Stimulated activated naive CD4-positive, alpha-beta T cell treated with Interleukin-2 at 50 U/mL for 16 hours (primary cell): Measurements from ENCODE around the gene NFE2L1.
"Not testable (repeated sequence)": the region's sequence is repeated elsewhere in the genome, so short reads cannot be mapped to it uniquely, and the experiment has no call there.

Experiments used
- DNase-seq: peaks from one replicate; lab custom pipeline; 2025; lab: John Stamatoyannopoulos, UW

Gene NFE2L1, protein sequence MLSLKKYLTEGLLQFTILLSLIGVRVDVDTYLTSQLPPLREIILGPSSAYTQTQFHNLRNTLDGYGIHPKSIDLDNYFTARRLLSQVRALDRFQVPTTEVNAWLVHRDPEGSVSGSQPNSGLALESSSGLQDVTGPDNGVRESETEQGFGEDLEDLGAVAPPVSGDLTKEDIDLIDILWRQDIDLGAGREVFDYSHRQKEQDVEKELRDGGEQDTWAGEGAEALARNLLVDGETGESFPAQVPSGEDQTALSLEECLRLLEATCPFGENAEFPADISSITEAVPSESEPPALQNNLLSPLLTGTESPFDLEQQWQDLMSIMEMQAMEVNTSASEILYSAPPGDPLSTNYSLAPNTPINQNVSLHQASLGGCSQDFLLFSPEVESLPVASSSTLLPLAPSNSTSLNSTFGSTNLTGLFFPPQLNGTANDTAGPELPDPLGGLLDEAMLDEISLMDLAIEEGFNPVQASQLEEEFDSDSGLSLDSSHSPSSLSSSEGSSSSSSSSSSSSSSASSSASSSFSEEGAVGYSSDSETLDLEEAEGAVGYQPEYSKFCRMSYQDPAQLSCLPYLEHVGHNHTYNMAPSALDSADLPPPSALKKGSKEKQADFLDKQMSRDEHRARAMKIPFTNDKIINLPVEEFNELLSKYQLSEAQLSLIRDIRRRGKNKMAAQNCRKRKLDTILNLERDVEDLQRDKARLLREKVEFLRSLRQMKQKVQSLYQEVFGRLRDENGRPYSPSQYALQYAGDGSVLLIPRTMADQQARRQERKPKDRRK

DNA sequence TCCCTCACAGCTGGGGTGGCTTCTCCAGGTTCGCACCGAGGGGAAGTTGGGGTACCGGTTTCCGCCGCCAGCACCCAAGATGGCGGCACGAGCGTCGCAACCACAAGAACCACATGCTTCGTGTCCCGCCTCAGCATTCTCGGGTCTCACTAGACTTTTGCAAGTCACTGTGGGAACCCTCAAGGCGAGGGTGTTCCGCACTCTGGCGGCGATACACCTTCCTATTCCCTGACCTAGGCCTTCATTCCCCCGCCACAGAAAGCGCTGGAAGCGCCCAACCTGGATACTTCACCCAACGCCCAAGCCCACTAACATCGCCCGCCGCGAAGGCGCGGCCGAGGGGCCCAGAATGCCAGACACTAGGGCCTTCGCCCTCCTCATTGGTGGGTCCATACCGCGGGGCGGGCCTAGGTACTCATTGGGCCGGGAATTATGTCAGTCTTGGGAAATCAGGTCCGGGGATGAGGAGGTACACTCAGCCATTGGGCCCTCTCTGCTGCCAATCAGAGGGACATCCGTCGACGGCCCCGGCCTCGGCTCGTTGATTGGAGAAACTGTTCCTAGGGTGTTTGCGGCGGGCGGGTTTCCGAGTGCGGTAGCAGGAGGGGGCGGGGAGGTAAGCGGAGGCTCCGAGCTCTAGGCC lies at the start of gene NFE2L1:
Gene NFE2L1, plus strand, starts transcription at position 619 of the 643 bp plus-strand sequence. CDS start 2,760 bp downstream, outside the sequence.
- DNase-seq: peak; percentile 99

DNA sequence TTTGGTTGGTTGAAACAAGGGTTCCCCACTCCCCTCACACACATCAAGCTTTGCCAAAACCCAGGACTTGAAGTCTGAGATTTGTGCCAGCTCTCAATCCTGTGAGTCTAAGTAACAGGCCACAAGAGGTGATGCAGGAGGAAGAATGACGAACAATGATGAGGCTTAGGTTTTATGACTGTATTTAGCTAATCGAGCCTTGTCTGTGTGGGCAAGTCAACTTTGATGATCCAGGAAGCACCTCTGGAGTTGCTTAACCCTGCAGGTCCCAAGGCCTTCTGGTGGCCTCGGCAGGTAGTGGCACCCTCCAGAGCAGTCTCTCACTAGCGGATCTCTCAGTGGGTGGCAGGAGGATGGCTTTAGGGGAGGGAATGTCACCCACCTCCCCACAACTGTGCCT lies 48.6 kb upstream of the NFE2L1 start:
- no peak for DNase-seq

DNA sequence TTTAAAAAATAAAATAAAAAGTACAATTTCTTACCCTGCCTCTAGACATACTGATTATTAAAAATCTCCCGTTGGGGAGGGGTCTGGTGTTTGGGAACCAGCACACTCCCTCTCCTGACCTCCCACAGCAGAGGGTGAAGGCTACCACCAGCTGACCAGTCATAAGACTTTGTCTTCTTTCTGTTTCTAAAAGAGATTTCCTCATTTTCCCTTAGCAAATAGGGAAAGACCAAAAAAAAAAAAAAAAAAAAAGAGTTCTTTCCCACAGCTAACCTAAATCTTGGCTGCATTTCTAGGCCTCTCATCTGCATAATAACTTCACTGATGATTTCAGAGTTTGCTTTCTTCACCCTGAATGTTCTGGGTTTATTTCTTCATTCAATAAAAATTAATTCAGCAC lies 47.0 kb upstream of the NFE2L1 start:
- DNase-seq: no peak

DNA sequence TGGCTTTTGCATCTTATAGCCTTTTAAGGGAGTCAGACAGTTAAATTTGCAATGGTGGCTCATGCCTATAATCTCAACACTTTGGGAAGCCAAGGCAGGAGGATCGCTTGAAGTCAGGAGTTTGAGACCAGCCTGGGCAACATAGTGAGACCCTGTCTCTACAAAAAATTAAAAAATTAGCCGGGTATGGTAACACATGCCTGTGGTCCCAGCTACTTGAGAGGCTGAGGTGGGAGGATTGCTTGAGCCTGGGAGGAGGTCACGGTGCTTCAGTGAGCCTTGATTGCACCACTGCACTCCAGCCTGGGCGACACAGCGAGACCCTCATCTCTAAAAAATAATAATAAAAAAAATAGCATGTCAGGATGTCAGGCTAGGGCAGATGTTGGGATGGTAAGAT lies 46.5 kb upstream of the NFE2L1 start:
- not testable (repeated sequence) for DNase-seq

DNA sequence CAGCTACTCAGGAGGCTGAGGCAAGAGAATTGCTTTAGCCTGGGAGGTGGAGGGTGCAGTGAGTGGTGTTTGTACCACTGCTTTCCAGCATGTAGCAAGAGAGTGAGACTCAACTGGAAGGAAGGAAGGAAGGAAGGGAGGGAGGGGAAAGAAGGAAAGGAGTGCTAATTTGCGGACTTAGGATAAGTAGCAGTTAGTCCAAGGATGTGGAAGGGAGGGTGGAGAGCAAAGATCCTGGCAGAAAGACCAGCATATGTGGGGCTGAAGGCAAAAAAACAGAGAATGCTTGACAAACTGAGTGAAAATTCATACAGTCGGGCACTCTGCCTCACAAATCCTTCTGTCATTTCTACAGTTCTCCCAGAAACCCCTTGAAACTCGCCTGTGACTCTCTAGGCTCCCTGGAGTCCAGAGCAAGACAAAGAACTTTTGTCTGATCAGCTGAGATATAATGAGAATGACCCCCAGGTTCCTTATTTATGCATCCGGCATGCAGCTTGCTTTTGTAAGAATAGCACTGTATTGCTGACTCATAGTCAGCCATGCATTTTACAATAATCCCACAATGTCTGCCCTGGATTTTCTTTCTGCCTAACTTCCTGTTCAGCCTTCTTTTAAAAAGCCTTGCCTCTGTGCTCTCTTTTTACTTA lies 45.8 kb upstream of the NFE2L1 start:
- DNase-seq: no peak

DNA sequence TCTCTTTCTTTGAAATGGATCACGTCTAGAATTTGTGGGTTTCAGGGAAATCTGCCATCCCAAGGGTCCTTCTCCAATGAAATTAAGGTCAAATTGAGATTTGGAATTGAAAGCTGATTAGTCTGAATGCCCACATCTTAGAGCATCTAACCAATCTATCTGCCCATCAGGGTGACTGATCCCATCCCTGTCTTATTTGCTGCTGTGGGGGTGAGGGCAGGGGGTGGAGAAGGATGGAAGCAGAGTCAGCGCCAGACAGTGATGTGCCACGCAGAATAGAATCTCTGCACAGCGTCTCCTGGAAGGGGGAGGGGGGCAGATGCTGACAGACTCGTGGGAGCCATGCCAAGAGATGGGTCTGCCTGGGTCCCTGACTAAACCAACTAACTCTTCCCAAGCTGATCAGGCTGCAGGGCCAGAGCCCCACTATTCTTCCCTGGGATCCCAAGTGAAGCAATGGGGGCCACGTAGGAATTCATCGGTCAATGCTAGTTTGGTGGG lies 45.2 kb upstream of the NFE2L1 start:
- DNase-seq: no peak

DNA sequence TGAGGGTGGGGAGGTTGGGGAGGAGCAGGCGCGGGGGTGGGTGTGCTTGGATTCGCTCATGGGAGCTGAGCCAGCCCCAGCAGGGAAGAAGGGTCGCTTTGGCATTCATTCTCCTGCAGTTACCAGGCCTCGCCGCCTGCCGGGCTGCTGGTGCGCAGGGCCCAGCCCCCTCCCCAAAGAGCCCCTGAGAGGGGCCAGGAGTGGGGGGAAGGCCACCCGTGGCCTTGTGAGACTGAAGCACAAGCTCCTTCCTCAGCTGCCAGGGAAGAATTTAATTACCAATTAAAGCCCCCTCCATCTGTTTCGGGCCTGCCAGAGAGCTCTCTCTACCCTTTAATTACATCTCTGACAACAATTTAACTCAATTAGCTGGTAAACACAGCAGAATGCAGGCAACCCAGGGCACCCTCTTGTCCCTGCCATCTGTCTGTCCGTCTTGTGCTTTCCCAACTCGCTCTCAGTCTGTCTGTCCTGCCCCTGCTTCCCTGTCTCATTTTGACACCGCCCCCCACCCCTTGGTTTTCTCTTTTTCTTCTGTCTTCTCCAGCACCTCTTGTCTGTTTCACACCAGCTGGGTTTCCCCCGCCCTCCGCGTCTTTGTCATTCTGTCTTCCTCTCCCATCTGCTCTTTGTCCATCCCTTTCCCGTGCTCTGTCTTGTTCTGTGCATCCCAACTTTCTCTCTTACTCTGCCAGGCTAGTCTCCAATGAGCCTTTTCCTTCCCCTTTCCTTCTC lies 44.6 kb upstream of the NFE2L1 start:
- DNase-seq: no peak

DNA sequence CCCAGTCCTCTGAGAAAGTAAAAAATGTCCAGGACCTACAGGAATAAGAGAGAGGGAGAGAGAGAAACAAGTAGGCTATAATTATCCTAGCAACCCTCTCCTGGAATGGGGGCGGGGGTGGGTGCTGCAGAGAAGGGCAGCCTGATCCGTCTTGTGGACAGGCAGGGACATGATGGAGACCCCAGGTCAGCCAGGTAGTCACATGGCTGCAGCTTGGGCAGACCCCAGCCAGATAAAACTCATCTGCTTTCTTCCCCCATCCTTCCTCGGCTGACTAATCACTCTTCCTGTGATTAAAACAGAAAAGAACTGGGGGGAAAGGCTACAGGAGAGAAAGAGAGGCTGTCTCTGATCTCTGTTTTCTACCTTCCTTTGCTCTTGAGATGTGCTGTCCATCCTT lies 43.2 kb upstream of the NFE2L1 start:
- no peak for DNase-seq

DNA sequence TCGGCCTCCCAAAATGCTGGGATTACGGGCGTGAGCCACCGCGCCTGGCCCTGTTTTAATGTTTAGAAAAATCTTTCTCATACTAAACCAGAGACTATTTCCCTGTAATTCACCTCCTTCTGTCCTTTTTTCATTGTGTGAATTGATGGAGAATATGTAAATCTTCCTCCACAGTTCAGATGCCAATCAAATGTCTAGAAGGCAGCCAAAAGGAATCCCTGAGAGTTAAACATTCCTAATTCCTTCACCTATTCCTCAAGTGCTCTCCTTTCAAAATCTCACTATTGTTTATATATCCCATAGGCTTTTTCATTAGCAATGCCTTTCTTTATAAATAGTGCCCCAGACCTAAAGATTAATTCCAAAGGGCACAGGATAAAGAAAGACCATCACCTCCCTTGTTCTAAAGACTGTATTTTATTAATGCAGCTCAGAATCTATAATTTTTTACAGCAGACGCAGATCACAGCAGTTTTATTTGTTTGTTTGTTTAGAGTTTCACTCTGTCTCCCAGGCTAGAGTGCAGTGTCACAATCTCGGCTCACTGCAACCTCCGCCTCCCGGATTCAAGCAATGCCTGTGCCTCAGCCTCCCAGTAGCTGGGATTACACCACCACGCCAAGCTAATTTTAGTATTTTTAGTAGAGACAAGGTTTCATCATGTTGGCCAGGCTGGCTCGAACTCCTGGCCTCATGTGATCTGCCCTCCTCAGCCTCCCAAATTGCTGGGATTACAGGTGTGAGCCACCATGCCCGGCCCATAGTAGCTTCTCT lies 41.0 kb upstream of the NFE2L1 start:
- DNase-seq: no peak

DNA sequence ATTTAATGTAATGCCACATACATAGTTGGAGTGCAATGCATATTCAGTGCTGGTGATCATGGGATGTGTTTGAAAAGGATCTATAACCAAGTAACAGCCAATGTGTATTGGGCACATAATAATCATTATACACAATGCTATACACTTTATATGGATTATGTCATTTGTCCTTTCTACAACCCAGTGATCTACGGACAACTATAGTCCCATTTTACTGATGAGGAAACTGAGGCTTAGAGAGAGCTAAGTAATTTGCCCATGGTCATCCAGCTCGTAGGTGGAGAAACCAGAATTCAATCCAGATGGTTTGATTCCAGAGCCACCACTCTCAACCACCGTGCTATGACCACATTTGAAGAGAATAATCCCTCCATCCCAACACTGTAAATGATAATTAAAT lies 38.0 kb upstream of the NFE2L1 start:
- DNase-seq: no peak

DNA sequence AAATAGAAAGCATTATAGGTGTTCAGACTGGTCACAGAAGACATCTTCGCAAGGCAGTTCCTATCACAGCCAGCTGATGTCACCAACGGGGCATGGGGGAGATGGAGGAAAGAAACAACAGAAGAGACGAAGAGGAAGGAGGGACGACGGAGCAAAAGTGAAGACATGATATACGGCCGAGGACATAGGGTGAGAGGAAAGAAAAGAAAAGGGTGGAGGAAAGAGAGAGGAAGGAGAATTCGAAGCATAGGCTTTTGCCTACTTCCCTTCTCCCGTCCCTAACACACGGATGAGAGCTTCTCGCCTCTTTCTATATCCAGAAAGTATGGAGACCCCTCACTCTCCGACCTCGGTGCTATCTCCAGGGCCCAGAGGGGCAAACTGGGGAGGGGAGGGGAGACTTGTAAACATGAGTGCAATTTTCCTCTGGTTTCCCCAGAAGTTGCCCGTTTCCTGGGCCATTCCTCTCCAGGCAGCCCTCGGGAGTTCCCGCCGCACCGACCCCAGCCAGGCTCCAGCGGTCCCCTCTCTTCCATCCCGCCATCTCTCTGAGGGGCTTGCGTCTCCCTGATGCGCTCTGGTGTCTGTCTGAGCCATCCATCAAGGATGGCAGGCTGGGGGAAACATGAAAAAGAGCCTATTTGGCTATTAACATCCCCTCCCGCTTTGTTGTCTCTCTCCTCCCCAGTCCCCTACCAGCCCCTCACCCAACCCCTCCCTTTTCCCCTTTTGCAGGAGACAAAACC lies 36.6 kb upstream of the NFE2L1 start:
- DNase-seq: peak; percentile 32

DNA sequence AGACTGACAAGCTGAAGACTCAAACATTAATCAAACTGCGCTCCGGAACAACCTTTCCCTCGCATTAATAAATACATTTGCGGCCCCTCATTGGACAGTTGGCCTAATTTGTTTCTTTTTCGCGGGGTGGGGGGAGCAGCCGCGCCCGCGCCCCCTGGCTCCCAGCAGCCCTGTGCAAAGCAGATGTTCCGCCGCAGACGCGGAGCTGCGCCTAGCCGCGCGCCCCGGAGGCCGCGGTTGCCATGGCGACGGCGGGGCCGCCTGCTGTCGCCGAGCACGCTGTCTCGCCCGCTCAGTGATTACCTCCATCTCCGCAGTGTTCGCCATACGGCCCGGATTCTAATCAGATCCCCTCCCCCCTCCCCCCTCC lies 36.0 kb upstream of the NFE2L1 start:
- DNase-seq: peak; percentile 46

DNA sequence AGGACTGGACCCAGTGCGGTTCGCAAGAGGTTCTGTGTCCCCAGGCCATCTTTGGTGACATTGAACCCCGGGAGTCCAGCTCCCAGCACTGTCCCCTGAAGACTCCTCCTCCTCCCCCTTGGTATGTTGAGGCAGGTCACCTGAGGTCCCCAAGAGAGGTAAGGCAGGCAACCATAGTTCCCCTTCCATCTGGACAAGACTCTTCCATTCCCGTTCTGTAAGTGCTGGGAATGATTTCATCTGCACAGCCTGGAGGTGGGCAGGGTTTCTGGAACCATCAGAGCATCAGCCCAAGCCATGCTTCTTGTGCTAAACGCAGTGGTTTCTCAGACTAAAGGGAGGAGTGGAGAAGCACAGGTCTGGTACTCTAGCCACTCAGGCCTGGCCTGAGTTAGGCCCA lies 35.5 kb upstream of the NFE2L1 start:
- no peak for DNase-seq

DNA sequence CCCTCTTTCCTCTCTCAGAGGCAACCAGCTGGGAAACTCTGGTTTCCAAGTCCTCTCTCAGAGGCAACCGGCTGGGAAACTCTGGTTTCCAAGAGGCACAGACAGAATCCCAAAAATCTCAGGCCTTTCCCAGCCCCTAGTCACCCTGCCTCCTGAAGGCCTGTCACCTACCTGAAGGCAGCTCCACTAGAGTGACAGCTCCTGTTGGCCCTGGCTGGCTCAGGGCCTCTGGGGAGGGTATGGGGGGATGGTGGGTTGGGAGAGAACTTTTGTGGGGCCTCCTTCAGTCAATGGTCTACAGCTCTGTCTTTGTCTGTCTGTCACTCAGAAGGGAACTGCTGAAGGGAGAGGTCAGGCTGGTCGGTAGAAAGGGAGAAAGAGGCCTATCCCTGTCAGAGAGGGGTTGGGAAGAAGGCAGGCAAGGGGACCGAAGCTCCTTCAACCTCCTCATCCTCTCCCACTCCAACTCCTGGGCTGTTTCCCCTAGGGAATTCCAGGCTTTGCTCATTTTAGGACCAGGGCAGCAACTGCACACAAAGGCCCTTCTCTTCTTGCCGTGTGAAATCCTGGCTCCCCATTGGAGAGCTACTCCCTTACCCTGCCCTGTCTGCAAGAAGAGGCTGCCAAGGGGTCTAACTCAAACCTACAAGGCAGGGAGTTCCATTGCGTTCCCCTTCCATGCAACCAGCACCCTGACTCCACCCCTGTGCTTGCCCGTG lies 34.1 kb upstream of the NFE2L1 start:
- DNase-seq: no peak

DNA sequence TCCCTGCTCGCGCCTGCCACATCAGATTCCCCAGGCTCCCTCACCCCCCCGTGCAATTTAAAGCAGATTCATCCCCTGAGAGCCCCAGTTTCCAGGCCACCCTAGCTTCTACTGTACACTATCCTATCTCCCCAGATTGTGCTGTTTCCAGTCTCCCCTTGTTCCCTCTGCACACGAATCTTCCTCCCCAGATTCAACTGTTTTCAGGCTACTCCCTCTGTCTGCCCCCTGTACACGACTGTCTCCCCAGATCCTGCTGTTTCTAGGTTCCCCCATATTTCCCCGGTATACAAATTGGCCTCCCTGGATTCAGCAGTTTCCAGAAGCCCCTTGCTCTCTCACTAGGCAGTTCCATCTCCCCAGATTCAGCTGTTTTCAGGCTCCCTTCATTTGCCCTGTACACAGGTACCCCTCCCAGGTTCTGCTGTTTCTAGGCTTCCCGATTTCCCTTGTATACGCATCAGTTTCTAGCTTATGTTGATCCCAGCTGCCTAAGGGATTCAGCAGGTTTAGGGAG lies 33.5 kb upstream of the NFE2L1 start:
- no peak for DNase-seq

DNA sequence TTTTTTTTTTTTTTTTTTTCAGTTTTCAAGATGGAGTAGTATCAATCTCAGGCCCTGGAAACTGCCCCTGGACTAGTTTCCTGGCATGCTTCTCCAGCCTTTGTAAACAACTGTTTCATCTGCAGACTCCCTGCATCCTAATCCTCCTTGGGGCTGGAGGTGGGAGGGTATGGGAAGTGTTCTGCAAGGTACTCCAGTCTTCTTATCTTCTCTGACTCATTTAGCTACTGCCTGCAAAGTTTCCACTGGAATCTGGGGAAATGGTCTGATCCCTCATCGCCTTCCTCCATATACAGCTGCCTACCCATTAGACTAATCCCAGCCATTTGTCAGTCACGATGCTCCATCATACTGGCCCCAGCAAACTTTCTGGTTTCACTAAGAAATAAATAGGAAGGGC lies 32.0 kb upstream of the NFE2L1 start:
- no peak for DNase-seq

DNA sequence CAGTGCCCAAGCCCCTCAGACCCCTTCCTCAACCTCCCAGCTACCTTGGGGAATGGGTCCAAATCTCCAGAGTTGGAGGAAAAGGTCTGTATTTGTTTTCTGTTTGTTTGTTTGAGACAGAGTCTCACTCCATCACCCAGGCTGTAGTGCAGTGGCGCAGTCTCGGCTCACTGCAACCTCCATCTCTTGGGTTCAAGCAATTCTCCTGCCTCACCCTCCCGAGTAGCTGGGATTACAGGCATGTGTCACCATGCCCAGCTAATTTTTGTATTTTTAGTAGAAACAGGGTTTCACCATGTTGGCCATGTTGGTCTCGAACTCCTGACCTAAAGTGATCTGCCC lies 30.4 kb upstream of the NFE2L1 start:
- not testable (repeated sequence) for DNase-seq

DNA sequence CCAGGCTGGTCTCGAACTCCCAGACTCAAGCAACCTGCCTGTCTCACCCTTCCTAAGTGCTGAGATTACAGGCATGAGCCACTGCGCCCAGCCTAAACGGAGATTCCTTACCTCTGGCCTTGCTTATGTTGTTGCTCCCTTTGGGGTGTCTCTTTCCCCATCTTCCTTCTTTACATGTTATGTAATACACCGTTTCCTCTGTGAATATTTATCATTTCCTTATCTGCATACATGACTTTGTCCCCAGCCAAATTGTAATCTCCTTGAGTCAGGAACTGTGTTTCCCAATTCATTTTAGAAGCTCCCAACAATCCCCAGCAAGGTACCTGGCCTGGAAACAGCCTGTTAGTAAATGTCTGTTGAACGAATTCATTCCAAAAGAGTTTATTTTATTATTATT lies 26.2 kb upstream of the NFE2L1 start:
- no peak for DNase-seq

DNA sequence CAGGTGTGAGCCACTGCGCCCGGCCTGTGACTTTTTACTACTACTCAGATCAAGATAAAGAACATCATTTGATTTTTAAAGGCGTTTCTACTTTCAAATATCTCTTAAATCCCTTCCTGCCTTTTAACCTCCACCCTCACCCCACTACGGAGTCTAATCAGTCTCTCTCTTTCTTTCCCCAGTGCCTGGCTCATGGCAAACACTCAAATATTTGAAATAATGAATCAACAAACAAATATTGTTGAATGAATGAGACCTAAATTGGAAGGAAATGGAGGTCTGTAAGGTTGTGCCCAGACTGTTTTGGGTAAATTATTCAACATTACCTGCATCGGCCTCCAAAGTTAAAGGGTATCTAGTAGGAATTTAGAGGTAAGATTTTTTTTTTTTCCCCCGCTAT lies 25.3 kb upstream of the NFE2L1 start:
- DNase-seq: no peak
